Measurements from ENCODE around the gene AVPI1. TPM values are rescaled to one million over a fixed set of nuclear protein-coding genes. Genes with fewer than 3 reads are reported as not detected.

The AVPI1 gene
- total RNA-seq, 1 experiment from 2014 or later, result 6.5 TPM

- no peak overlapping the region for H3K9ac ChIP-seq (ENCODE audit: extremely low read depth, insufficient read length, low read length)
- H3K79me2 ChIP-seq (ENCODE audit: insufficient read depth, low read length), result peaks cover 5% of the 10 kb centered on the region; the same call in 1 of the 2 replicates
- no peak overlapping the region for H3K27ac ChIP-seq (ENCODE audit: insufficient read length, low read depth, low read length)
Observed at GRCh38 chr10:97648562-97649404, 38.3 kb downstream of the AVPI1 start.

More at GRCh38 chr10:97648562-97649404, 38.3 kb downstream of the AVPI1 start:
- Histone ChIP-seq H2AFZ (ENCODE audit: low read length) (no peak overlapping the region), H2BK20ac (ENCODE audit: low read depth, low read length, poor library complexity, severe bottlenecking) (no peak overlapping the region), H2BK5ac (ENCODE audit: insufficient read length, low read length) (no peak overlapping the region), H2AK5ac (ENCODE audit: insufficient read length, low read length) (no peak overlapping the region), H2BK15ac (ENCODE audit: low read depth, low read length) (no peak overlapping the region), H3K9me3 (ENCODE audit: control insufficient read depth, low read depth, low read length) (no peaks in the 10 kb centered on the region), H3K4me1 (ENCODE audit: insufficient read depth, low read length) (peaks cover 5% of the 10 kb centered on the region; the same call in 1 of the 2 replicates), H3T11ph (ENCODE audit: low read length) (no peak overlapping the region), H3K23me2 (ENCODE audit: insufficient read length, low read depth, low read length, poor library complexity, severe bottlenecking) (peaks cover 3% of the 10 kb centered on the region), H3K79me1 (ENCODE audit: insufficient read depth, low read depth, low read length, poor library complexity, severe bottlenecking) (no peaks in the 10 kb centered on the region), H3K18ac (ENCODE audit: insufficient read length, low read depth, low read length) (no peak overlapping the region), H2BK120ac (ENCODE audit: low read depth, low read length, poor library complexity, severe bottlenecking) (no peak overlapping the region), H4K5ac (ENCODE audit: insufficient read length, low read depth, low read length) (no peak overlapping the region), H3K4me2 (ENCODE audit: insufficient read depth, insufficient read length, low read length) (peak overlapping the region; percentile 27), H3K23ac (ENCODE audit: insufficient read length, low read depth, low read length) (no peak overlapping the region), H3K4ac (ENCODE audit: low read depth, low read length) (no peak overlapping the region), H3K27me3 (ENCODE audit: insufficient read depth, low read length) (no peaks in the 10 kb centered on the region), H4K91ac (ENCODE audit: insufficient read length, low read depth, low read length) (no peak overlapping the region), H2BK12ac (ENCODE audit: insufficient read length, low read depth, low read length) (no peak overlapping the region), H4K8ac (replicated peaks; ENCODE audit: insufficient read length, low read depth, low read length) (no peak overlapping the region), H4K20me1 (ENCODE audit: control insufficient read depth, insufficient read depth, insufficient read length) (no peaks in the 10 kb centered on the region), H3K56ac (ENCODE audit: insufficient read length, low read depth, low read length) (no peak overlapping the region), H3K14ac (ENCODE audit: insufficient read depth, low read length) (no peak overlapping the region)
- no peaks in the 10 kb centered on the region for H3K27me3 Mint-ChIP-seq (ENCODE audit: low read depth)
- TF ChIP-seq, protein P1, sequence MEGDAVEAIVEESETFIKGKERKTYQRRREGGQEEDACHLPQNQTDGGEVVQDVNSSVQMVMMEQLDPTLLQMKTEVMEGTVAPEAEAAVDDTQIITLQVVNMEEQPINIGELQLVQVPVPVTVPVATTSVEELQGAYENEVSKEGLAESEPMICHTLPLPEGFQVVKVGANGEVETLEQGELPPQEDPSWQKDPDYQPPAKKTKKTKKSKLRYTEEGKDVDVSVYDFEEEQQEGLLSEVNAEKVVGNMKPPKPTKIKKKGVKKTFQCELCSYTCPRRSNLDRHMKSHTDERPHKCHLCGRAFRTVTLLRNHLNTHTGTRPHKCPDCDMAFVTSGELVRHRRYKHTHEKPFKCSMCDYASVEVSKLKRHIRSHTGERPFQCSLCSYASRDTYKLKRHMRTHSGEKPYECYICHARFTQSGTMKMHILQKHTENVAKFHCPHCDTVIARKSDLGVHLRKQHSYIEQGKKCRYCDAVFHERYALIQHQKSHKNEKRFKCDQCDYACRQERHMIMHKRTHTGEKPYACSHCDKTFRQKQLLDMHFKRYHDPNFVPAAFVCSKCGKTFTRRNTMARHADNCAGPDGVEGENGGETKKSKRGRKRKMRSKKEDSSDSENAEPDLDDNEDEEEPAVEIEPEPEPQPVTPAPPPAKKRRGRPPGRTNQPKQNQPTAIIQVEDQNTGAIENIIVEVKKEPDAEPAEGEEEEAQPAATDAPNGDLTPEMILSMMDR (conservative IDR thresholded peaks at IDR 0.05), result no peak
- H3K4me1 Mint-ChIP-seq, result peaks cover 28% of the 10 kb centered on the region in 2 experiments
- H3K27ac Mint-ChIP-seq, result peak overlapping the region; percentile 87 to 99 (median 95)
- WGBS (ENCODE audit: extremely low coverage, insufficient read length, low lambda C conversion rate), result no CpG with 5 or more reads among the region's 5 CpGs
- peak; percentile 58 for DNase-seq
- H3K9me3 Mint-ChIP-seq, result no peaks in the 10 kb centered on the region
- peak overlapping the region; percentile 39 to 70 for H3K4me3 Mint-ChIP-seq
- H3K36me3 Mint-ChIP-seq (ENCODE audit: insufficient read depth in 1 of 3, low read depth in 3 of 3), result peaks cover 30 to 55% (median 54%) of the 10 kb centered on the region in 3 experiments; a peak in 6 of 7 replicates

Measured in H9 (cell line).